Measurements from ENCODE around the gene FCGR2B.
"Not testable (repeated sequence)": the region's sequence is repeated elsewhere in the genome, so short reads cannot be mapped to it uniquely, and the experiment has no call there.

The FCGR2B gene

DNA sequence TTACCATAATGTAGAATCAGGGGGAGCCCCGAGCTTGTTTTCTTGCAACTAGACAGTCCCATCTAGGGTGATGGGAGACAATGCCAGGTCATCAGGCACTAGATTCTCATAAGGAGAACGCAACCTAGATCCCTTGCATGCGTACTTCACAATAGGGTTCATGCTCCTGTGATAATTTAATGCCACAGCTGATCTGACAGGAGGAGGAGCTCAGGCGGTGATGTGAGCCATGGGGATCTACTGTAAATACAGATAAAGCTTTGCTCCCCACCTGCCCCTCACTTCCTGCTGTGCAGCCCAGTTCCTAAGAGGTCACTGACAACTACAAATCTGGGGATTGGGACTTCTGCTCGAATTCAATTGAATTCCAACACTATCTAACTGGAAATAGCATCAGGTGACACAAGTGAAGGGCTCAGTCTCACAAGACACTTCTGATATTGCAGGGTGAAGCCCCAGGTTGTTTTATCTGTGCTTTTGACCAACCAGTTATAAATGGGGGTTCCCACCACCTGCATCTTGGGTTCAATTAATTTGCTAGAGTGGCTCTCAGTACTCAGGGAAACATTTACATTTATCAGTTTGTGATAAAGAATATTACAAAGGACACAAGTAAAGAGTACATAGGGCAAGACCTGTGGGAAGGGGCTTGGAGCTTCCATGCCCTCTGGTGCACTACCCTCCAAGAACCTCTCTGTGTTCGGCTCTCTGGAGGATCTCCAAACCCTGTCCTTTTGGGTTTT lies 24.5 kb upstream of the FCGR2B start:
- not testable (repeated sequence) for H3K36me3 Mint-ChIP-seq, H3K9me3 Mint-ChIP-seq, H3K4me3 Mint-ChIP-seq, H3K27ac Mint-ChIP-seq, H3K27me3 Mint-ChIP-seq
- H3K4me1 Mint-ChIP-seq = peaks cover 22% of the 10 kb centered on the region

DNA sequence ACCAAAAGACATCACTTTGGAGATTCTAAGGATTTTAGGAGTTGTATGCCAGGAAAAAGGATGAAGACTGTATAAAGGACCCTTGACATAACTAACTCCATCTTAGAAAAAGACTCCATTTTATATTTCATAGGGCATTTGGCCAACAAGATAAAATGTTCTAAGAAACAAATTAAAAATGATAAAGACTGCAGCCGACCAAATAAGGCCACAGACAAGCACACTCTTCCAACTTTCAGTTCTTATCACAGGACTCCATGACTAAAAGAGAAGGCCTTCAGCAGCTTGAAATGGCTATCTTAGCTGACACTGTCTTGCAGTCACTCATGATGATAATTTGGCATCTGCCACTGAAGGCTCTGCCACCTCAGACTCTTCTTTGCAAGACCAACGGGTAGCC lies 23.7 kb upstream of the FCGR2B start:
- H3K4me3 Mint-ChIP-seq, H3K9me3 Mint-ChIP-seq, H3K27me3 Mint-ChIP-seq, H3K36me3 Mint-ChIP-seq, H3K27ac Mint-ChIP-seq: not testable (repeated sequence)
- H3K4me1 Mint-ChIP-seq = peaks cover 24% of the 10 kb centered on the region

DNA sequence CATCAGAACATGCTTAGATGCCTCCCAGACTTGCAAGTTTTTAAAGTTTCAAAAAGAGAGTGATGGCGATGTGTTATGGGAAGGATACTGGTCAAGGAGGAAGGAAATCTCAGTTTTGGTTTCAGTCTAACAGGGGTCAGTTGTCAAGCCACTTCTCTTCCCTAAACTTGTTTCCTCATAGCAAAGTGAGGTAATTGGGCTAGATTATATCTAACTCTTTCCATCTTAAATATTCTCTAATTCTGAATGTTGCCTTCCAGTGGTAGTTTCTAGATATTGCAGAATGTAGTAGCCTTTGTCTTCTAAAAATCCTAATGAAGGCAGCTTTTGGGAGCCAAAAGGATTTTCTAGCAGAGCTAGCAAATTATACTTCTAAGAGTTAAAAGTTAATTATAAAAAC lies 20.2 kb upstream of the FCGR2B start:
- not testable (repeated sequence) for H3K36me3 Mint-ChIP-seq, H3K27ac Mint-ChIP-seq, H3K4me3 Mint-ChIP-seq, H3K27me3 Mint-ChIP-seq, H3K9me3 Mint-ChIP-seq
- peaks cover 15% of the 10 kb centered on the region for H3K4me1 Mint-ChIP-seq

DNA sequence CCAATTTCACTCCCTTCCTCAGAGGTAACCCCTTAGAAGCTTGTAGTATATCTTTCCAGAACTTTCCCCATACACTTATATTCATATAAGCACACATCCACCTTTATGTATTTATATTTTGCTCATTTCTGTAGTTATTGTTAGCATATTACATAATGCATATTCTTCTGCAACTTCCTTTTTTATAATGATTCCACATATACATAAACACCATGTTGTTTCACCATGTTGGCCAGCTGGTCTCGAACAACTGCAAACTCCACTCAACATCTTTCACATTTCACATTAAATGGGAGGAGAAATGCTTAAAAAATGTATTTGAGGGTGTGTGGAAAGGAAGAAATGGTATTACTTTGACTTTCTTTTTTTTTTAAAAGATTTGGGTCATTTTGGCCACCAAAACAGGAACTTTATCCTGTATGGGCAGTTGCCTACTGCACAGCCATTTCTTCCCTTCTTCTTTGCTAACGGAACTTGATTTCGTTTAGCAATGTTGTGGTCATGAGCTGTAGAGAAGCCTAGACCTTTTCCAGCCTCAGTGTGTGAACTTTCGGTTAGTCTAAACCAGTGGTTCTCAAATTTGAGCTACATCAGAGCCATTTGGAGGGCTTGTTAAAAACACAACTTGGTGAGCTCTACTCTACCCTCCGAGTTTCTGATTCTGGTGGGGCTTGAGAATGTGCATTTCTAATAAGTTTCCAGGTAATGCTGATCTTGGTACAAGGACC lies 19.3 kb upstream of the FCGR2B start:
- H3K4me3 Mint-ChIP-seq, H3K27me3 Mint-ChIP-seq, H3K36me3 Mint-ChIP-seq, H3K27ac Mint-ChIP-seq, H3K9me3 Mint-ChIP-seq: not testable (repeated sequence)
- H3K4me1 Mint-ChIP-seq = peaks cover 16% of the 10 kb centered on the region

DNA sequence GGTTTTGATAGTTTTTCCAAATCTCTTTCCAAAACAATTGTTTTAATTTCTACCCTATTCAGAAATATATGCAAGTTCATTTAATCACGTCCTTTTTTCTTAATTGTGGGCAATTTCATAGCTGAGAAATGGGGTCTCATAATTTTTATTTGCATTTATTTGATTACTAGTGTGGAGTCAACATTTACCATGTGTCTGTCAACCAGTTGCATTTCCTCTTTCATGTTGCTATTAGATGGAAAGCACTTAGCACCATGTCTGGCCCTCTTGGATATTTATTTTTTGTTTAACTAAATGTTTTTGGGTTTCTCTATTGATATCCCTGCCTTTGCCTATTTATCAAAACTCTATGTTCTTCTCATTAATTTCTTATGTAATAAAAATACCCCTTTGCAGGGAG lies 18.1 kb upstream of the FCGR2B start:
- H3K9me3 Mint-ChIP-seq = not testable (repeated sequence)

DNA sequence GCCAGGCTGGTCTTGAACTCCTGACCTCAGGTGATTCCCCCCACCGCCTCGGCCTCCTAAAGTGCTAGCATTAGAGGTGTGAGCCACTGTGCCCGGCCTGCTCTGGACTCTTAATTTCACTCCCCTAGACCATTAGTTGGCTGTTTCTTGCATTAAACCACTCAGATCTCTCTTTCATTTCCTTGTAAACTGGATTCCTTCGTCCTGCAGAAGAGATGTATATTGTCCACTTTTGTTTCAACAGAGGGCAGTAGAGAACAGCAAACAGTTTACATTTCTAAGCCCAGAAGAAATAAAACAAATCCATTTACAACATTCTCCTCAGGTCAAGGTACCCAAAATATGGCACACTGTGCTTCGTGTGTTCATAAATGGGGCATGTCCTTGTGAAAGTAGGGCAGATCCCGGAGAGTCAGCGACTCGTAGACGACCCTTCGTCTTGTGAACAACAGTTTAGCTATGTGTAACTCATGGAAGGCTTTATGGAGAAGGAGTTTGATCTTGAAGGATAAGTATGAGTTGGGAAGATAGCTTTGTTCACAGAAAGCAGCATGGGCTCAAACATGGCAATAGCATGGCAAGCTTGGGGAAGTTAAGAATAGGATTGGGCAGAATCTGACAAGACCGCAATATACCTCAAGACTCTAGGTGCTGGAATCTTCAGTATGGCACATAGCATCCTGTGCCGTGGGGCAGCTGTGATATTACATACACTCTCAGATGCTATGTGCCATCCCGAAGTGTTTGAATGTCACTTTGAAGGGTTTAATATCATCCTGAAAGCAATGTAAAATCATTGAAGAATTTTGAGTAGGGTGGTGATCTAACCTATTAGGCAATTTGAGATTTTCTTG lies 15.2 kb upstream of the FCGR2B start:
- H3K36me3 Mint-ChIP-seq, H3K9me3 Mint-ChIP-seq, H3K27ac Mint-ChIP-seq, H3K27me3 Mint-ChIP-seq, H3K4me3 Mint-ChIP-seq: not testable (repeated sequence)
- peaks cover 10% of the 10 kb centered on the region for H3K4me1 Mint-ChIP-seq

More for the DNA sequence above, 18.1 kb upstream of the FCGR2B start:
- H3K36me3 Mint-ChIP-seq, H3K27ac Mint-ChIP-seq, H3K4me3 Mint-ChIP-seq, H3K27me3 Mint-ChIP-seq: not testable (repeated sequence)
- H3K4me1 Mint-ChIP-seq = peaks cover 16% of the 10 kb centered on the region

DNA sequence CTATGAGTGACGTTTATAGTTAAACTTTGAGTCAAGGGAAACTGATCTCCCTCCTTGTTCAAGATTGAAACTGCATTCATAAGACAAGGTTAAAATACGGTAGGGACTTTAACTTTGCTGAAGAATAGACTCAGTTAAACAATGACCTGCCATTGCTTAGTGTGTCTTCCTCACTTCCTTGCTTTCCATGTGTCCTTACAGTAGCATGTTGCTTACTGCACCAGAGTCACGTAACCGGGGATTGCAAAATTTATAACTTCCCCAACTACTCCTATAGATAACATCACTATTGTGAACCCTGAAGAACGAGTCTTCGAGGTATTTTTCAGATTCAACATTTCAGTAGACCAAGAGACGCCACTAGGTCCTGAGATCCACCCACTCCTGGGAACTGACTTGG lies 9.4 kb upstream of the FCGR2B start:
- not testable (repeated sequence) for H3K9me3 Mint-ChIP-seq, H3K27ac Mint-ChIP-seq, H3K4me3 Mint-ChIP-seq, H3K27me3 Mint-ChIP-seq, H3K4me1 Mint-ChIP-seq, H3K36me3 Mint-ChIP-seq

DNA sequence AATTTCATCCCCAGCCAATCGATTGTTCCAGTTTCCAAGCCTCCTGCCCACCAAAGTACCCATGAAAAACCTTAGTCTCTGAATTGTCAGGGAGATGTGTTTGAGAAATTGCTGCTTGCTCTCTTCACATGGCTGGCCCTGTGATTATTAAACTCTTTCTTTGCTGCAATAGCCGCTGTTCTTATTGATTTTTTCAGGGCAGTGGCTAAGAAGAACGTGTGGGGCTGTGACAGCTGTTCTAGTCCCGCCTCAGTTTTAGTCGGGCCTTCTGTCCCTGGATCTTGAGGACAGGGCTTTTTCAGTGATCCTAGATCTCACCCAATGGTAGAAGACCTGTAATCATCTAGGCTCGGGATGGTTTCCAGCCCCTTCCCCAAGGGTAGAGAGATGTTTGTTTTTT lies 9.0 kb upstream of the FCGR2B start:
- not testable (repeated sequence) for H3K9me3 Mint-ChIP-seq, H3K4me3 Mint-ChIP-seq, H3K27me3 Mint-ChIP-seq, H3K36me3 Mint-ChIP-seq, H3K4me1 Mint-ChIP-seq, H3K27ac Mint-ChIP-seq

DNA sequence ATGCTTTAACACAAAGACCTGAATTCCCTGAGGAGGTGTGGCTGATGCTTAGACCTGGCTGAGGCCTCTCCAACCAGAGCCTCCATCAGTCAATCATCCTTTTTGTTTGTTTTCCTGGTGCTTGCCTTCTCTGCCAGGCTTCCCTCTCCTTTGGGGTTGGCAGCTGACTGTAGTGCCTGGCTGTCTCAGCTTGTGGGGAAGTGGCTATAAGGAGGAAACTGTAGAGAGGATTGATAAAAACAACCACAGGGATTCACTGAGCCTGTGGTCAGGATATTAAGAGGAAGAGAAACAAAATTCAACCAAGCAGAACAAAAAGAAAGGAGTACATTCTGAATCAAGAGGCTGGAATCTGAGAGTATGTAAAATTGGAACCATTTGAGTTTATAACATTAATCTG lies 4.4 kb upstream of the FCGR2B start:
- not testable (repeated sequence) for H3K9me3 Mint-ChIP-seq, H3K27ac Mint-ChIP-seq

DNA sequence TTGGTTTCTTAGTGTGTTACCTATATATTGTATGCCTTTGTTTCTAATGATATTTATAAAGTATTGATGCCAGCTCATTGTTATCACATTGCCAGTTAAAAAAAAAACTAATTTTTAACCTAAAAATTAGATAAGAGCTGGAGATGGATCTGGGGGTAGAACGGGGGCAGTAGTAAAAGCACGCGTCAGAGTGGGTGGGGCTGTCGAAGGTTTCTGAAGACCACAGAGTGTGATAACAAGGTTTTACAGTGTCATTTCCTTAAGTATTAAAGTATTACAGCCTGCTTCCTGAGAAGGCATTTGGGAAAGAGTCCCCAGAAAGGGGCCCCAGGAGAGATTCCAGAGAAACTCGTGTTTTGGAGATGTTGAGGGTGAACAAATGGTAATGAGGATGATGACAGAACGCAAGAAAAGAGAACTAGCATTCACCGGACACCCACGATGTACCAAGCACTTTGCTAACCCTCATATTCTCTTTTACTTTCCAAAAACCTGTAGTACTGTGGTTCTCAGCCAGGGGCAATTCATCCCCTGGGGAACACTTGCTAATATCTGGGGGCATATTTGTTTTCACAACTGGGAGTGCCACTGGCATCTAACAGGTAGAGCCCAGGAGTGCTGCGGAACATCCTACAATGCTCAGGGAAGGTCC lies 1.2 kb upstream of the FCGR2B start:
- H3K27ac Mint-ChIP-seq, H3K9me3 Mint-ChIP-seq, H3K27me3 Mint-ChIP-seq, H3K4me3 Mint-ChIP-seq, H3K4me1 Mint-ChIP-seq, H3K36me3 Mint-ChIP-seq: not testable (repeated sequence)

More for the DNA sequence above, 4.4 kb upstream of the FCGR2B start:
- H3K4me1 Mint-ChIP-seq, H3K4me3 Mint-ChIP-seq, H3K36me3 Mint-ChIP-seq, H3K27me3 Mint-ChIP-seq: not testable (repeated sequence)

DNA sequence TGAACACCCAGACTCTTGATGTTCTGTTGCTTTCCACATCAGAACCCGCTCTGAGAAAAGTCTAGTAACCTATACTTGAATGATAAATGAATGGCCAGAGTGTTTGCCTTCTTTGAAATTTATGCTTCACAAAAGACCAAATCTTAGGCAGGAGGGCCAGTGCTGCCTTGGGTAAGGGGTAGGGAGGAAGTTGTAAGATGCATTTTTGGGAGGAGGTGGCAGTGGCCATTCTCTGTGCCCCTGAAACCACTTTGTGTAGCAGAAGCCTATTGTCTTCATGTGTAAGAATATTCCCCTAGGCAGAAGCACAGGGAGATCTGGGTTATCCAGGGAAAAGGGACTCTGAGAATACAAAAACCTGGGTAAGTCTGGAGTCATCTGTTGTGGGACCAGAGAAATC lies 626 bp downstream of the FCGR2B start:
- not testable (repeated sequence) for H3K27me3 Mint-ChIP-seq, H3K27ac Mint-ChIP-seq, H3K4me3 Mint-ChIP-seq, H3K4me1 Mint-ChIP-seq, H3K9me3 Mint-ChIP-seq, H3K36me3 Mint-ChIP-seq

DNA sequence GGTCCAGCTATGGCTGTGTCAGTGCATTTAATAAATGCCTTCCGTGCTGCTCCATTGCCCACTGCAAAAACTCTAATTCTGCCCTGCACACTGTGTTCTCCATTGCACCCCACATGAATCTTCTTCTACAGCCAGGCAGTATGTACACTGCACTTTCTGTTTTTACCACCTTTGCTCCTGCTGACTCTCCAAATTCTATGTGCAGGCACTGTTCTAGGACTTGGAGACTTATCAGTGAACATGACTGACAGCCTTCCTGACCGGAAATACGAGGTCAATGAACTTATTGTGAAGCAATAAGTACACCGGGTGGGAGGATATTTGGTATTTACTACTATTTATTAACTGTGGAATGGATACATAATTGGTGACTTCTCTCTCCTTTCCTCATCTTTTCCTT lies 1.7 kb downstream of the FCGR2B start:
- not testable (repeated sequence) for H3K36me3 Mint-ChIP-seq, H3K4me3 Mint-ChIP-seq, H3K4me1 Mint-ChIP-seq, H3K27me3 Mint-ChIP-seq, H3K27ac Mint-ChIP-seq, H3K9me3 Mint-ChIP-seq

DNA sequence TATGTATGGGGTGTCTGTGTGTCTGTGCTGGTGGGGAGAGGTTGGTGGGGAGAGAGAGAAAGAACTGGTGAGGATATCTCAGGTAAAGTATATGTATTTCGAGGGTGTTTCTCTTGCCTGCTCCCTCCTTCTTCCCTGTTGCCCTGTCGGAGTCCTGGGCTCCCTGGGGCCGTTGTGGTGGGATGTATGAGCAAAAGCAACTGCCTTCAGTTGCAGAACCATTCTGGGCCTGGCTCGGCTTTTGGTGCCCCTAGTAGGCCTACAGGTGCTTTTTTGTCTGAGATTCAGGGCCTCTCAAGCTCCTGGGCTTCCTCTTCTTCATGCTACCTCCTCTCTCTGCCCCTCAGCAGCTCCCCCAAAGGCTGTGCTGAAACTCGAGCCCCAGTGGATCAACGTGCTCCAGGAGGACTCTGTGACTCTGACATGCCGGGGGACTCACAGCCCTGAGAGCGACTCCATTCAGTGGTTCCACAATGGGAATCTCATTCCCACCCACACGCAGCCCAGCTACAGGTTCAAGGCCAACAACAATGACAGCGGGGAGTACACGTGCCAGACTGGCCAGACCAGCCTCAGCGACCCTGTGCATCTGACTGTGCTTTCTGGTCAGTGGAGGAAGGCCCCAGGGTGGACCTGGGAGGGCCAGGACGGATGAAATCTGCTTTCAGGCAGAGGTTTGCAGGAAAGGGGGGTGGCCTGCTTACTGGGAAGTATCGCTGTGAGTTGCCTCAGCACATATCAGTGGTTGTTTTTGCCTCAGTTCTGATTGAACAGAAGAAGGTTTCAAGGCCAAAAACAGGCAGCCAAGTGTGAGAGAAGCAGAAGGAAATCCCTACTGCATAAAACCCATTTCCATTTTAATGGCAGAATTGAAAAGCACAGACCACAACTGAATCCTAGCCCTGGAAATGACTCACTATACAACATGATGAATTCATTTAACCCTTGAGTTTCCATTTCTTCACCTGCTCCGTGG lies 8.4 kb downstream of the FCGR2B start:
- not testable (repeated sequence) for H3K36me3 Mint-ChIP-seq, H3K27me3 Mint-ChIP-seq, H3K9me3 Mint-ChIP-seq, H3K4me3 Mint-ChIP-seq, H3K4me1 Mint-ChIP-seq, H3K27ac Mint-ChIP-seq

DNA sequence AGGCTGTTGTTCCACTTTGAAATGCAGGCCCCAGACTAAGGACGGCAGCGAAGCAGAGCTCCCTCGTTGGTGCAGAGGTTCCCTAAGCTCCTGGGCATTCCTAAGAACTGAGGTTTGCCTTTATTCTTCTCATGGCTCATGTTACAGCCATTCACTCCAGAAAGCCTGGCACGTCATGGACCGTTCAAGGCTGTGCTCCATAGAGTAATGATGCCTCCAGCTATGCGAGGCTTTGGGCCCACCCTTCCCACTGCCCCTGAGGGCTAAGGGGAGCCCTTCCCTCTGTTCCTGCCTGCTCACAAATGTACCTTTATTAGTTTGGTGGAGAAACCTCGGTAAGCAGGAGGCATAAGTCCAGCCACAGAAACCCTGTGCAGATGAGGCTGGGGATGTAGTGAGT lies 10.5 kb downstream of the FCGR2B start:
- not testable (repeated sequence) for H3K4me1 Mint-ChIP-seq, H3K27ac Mint-ChIP-seq, H3K4me3 Mint-ChIP-seq, H3K27me3 Mint-ChIP-seq, H3K36me3 Mint-ChIP-seq, H3K9me3 Mint-ChIP-seq

DNA sequence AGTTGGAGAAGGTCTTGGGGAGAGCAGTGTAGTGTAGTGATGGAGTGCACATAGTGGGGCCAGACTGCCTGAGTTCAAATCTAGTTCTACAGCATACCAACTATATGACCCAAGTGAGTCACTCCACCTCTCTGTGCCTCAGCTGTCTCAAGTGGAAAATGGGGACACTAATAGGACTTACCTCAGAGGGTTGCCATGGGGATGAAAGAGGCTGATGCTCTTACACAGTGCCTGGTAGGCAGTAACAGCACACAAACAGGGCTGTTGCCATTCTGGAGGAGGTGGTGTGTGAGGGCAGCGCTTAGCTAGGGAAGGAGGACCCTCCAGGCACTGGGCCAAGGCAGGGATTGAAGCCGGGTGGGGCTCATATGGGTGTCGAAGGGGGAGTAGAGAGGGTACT lies 11.5 kb downstream of the FCGR2B start:
- H3K36me3 Mint-ChIP-seq, H3K27ac Mint-ChIP-seq, H3K9me3 Mint-ChIP-seq, H3K4me3 Mint-ChIP-seq, H3K27me3 Mint-ChIP-seq, H3K4me1 Mint-ChIP-seq: not testable (repeated sequence)

All from activated naive CD4-positive, alpha-beta T cell treated with anti-CD3 and anti-CD28 coated beads, Interleukin-2, amount 50 U/mL, for 24 hours (primary cell).